H1 (cell line): ENCODE results near the gene SVOPL. TPM values are rescaled to one million over a fixed set of nuclear protein-coding genes. Genes with fewer than 3 reads are reported as not detected.
A peak's percentile ranks its signal among the peaks of the same experiment; 100 is the strongest.

Source experiments
- CTCF ChIA-PET: fragments of 300-600 bp; sonication (Branson Sonifier 250); formaldehyde crosslinking; loops from one replicate; lab custom pipeline; 2021; ENCODE audit not compliant: partially characterized antibody; lab: Charles Lee
- POLR2A ChIA-PET: fragments of 300-600 bp; sonication (Branson Sonifier 250); formaldehyde crosslinking; loops from one replicate; lab custom pipeline; 2021; ENCODE audit warnings: inconsistent platforms; ENCODE audit not compliant: partially characterized antibody; lab: Charles Lee
- DNase-seq, 2 experiments: peaks; one replicate each; pipeline versions ENCODE4 v3.0.0 to v3.0.0-alpha.2; 2010 to 2022; ENCODE audit warnings: low spot score in 2 of 2, low read depth in 1 of 2, mixed read lengths in 1 of 2
- FAIRE-seq: peaks from 2 replicates; lab custom pipeline; 2011; peaks lifted over from hg19 to GRCh38; lab: Jason Lieb, UNC
- H2AFZ ChIP-seq: 2 replicates; pipeline ENCODE4 v1.8.1; 2012; ENCODE audit warnings: low read length, inconsistent platforms
- H2AK5ac ChIP-seq: 2 replicates; pipeline ENCODE4 v1.6.1; 2013; ENCODE audit warnings: low read depth, low read length
- H2BK120ac ChIP-seq: replicated peaks from 2 replicates; pipeline ENCODE3; 2013; ENCODE audit warnings: low read depth, low read length, inconsistent platforms
- H2BK12ac ChIP-seq: 2 replicates; pipeline ENCODE4 v1.6.1; 2013; ENCODE audit warnings: low read depth, low read length
- H2BK15ac ChIP-seq: 2 replicates; pipeline ENCODE4 v1.6.1; 2013; ENCODE audit warnings: low read length
- H2BK20ac ChIP-seq: 2 replicates; pipeline ENCODE4 v1.6.1; 2013; ENCODE audit warnings: low read length
- H2BK5ac ChIP-seq: 2 replicates; pipeline ENCODE4 v1.6.1; 2013; ENCODE audit warnings: low read depth, low read length
- H3K14ac ChIP-seq: 2 replicates; pipeline ENCODE4 v1.6.1; 2013; ENCODE audit warnings: inconsistent platforms; ENCODE audit not compliant: insufficient read length
- H3K18ac ChIP-seq: 2 replicates; pipeline ENCODE4 v1.6.1; 2013; ENCODE audit warnings: low read length; ENCODE audit errors: extremely low read depth
- H3K23ac ChIP-seq: 2 replicates; pipeline ENCODE4 v1.6.1; 2013; ENCODE audit warnings: inconsistent platforms; ENCODE audit not compliant: insufficient read length
- H3K23me2 ChIP-seq: 2 replicates; pipeline ENCODE4 v1.6.1; 2013; ENCODE audit warnings: low read depth, low read length
- H3K27ac ChIP-seq: 2 replicates; pipeline ENCODE4 v1.6.1; 2011; ENCODE audit warnings: low read depth, low read length, inconsistent platforms
- H3K27me3 ChIP-seq, 4 experiments: replicated peaks in 1 of 4; 1 replicate in 1 of 4; 2 replicates in 3 of 4; pipeline versions ENCODE4 v1.6.1 to v1.8.1; 2011 to 2013; ENCODE audit warnings: low read length in 3 of 4, mild to moderate bottlenecking in 3 of 4, inconsistent platforms in 2 of 4, mixed read lengths in 2 of 4, moderate library complexity in 1 of 4; ENCODE audit not compliant: control insufficient read depth in 3 of 4, insufficient read depth in 3 of 4; ENCODE audit errors: extremely low read depth in 1 of 4
- H3K36me3 ChIP-seq, 4 experiments: 2 replicates each; pipeline versions ENCODE4 v1.6.1 to v1.8.1; 2011 to 2013; ENCODE audit warnings: mild to moderate bottlenecking in 4 of 4, low read length in 3 of 4, moderate library complexity in 2 of 4, control low read depth in 1 of 4, inconsistent platforms in 1 of 4; ENCODE audit not compliant: insufficient read depth in 4 of 4, control insufficient read depth in 2 of 4
- H3K4ac ChIP-seq: replicated peaks from 2 replicates; pipeline ENCODE3; 2013; ENCODE audit warnings: low read length, low read depth, mixed read lengths, inconsistent platforms; ENCODE audit not compliant: insufficient read length
- H3K4me1 ChIP-seq, 4 experiments: replicated peaks in 1 of 4; 1 replicate in 1 of 4; 2 replicates in 3 of 4; pipeline versions ENCODE4 v1.6.1 to v1.8.1; 2011 to 2013; ENCODE audit warnings: low read length in 3 of 4, inconsistent platforms in 2 of 4, mixed read lengths in 1 of 4; ENCODE audit not compliant: insufficient read depth in 4 of 4, control insufficient read depth in 3 of 4
- H3K4me2 ChIP-seq, 2 experiments: 2 replicates each; pipeline versions ENCODE4 v1.6.1 to v1.8.1; 2011 to 2013; ENCODE audit warnings: low read depth in 2 of 2, low read length in 2 of 2, control low read depth in 1 of 2, inconsistent platforms in 1 of 2, mild to moderate bottlenecking in 1 of 2; ENCODE audit not compliant: insufficient read depth in 1 of 2
- H3K4me3 ChIP-seq, 4 experiments: fragments of 200-600, 300-600 bp in 1 of 4; sonication (generic), shearing (Covaris generic), sonication (Bioruptor Twin) in 1 of 4; 2 replicates each; pipeline versions ENCODE4 v1.5.1 to v1.8.1; 2011 to 2016; ENCODE audit warnings: low read length in 4 of 4, low read depth in 3 of 4, control low read depth in 2 of 4, inconsistent platforms in 2 of 4, mild to moderate bottlenecking in 2 of 4, mixed read lengths in 1 of 4, moderate library complexity in 1 of 4; ENCODE audit not compliant: insufficient read depth in 2 of 4; ENCODE audit errors: extremely low read depth in 1 of 4
- H3K56ac ChIP-seq: replicated peaks from 2 replicates; pipeline ENCODE3; 2013; ENCODE audit warnings: low read depth, mild to moderate bottlenecking, mixed read lengths, low read length, inconsistent platforms; ENCODE audit not compliant: insufficient read length
- H3K79me1 ChIP-seq: 2 replicates; pipeline ENCODE4 v1.6.1; 2013; ENCODE audit warnings: low read depth, low read length, control low read depth
- H3K79me2 ChIP-seq, 2 experiments: 2 replicates each; pipeline versions ENCODE4 v1.6.1 to v1.8.1; 2012 to 2013; ENCODE audit warnings: low read length in 2 of 2, mild to moderate bottlenecking in 2 of 2, inconsistent platforms in 1 of 2; ENCODE audit not compliant: insufficient read depth in 2 of 2, control insufficient read depth in 1 of 2
- H3K9ac ChIP-seq, 4 experiments: replicated peaks in 1 of 4; 1 replicate in 1 of 4; 2 replicates in 3 of 4; pipeline versions ENCODE4 v1.6.1 to v1.8.1; 2011 to 2013; ENCODE audit warnings: low read depth in 3 of 4, low read length in 3 of 4, control low read depth in 2 of 4, mild to moderate bottlenecking in 2 of 4, moderate library complexity in 2 of 4, inconsistent platforms in 1 of 4; ENCODE audit errors: extremely low read depth in 1 of 4
- H3K9me3 ChIP-seq, 2 experiments: 2 replicates each; pipeline versions ENCODE4 v1.6.1 to v1.8.1; 2012 to 2013; ENCODE audit warnings: mild to moderate bottlenecking in 2 of 2, moderate library complexity in 2 of 2, control low read depth in 1 of 2, inconsistent platforms in 1 of 2, low read depth in 1 of 2, low read length in 1 of 2, mixed read lengths in 1 of 2; ENCODE audit not compliant: insufficient read depth in 2 of 2
- H4K20me1 ChIP-seq, 2 experiments: replicated peaks in 1 of 2; 2 replicates each; pipeline versions ENCODE3 to v1.8.1; 2011 to 2013; ENCODE audit warnings: inconsistent platforms in 2 of 2, low read length in 2 of 2, mild to moderate bottlenecking in 1 of 2; ENCODE audit not compliant: insufficient read depth in 2 of 2, control insufficient read depth in 1 of 2
- H4K5ac ChIP-seq: 2 replicates; pipeline ENCODE4 v1.6.1; 2013; ENCODE audit warnings: low read length, low read depth, mixed read lengths, inconsistent platforms; ENCODE audit not compliant: insufficient read length
- H4K8ac ChIP-seq: 2 replicates; pipeline ENCODE4 v1.8.0; 2013; ENCODE audit warnings: mild to moderate bottlenecking, moderate library complexity, low read length, inconsistent platforms; ENCODE audit not compliant: insufficient read depth; ENCODE audit errors: extremely low read depth
- H4K91ac ChIP-seq: replicated peaks from 2 replicates; pipeline ENCODE3; 2013; ENCODE audit warnings: low read length, mixed read lengths, inconsistent platforms; ENCODE audit not compliant: insufficient read length
- BCL11A ChIP-seq, 2 experiments: IDR thresholded peaks; one replicate each; pipeline ENCODE4 v1.6.1; 2011; ENCODE audit warnings: low read depth in 2 of 2, low read length in 2 of 2, mild to moderate bottlenecking in 2 of 2
- MAX ChIP-seq: IDR thresholded peaks from 2 replicates; pipeline ENCODE4 v1.6.1; 2012; ENCODE audit warnings: inconsistent platforms
- SP4 ChIP-seq: IDR thresholded peaks from 2 replicates; pipeline ENCODE4 v1.6.1; 2012; ENCODE audit warnings: low read length, inconsistent platforms
- TBP ChIP-seq: IDR thresholded peaks from 2 replicates; pipeline ENCODE4 v1.6.1; 2011; ENCODE audit warnings: low read depth, low read length, improper control_type of control experiment
- WGBS, 2 experiments: shearing (Covaris generic) in 1 of 2; methylation state at CpG; one replicate each; pipeline versions ENCODE4 v1.1.6 to v1.1.7; 2013 to 2015; ENCODE audit warnings: low lambda C conversion rate in 2 of 2, mixed read lengths in 2 of 2, inconsistent platforms in 1 of 2, low coverage in 1 of 2, missing lambda C conversion rate in 1 of 2; ENCODE audit not compliant: insufficient replicate concordance in 2 of 2, insufficient coverage in 1 of 2, insufficient read length in 1 of 2; ENCODE audit errors: extremely low coverage in 1 of 2, missing lambda C conversion rate in 1 of 2; 5-methylcytosine and 5-hydroxymethylcytosine counted together
- polyA plus RNA-seq, 7 experiments: library from polyadenylated mRNA; depleted of rRNA in 3 of 7; stranded (reverse) in 5 of 7; unstranded in 2 of 7; fragments of >200 nt in 5 of 7; fragments of 200-250 nt in 2 of 7; gene quantifications; 1 replicate in 5 of 7; 2 replicates in 1 of 7; 4 replicates in 1 of 7; pipeline versions ENCODE4 v1.2.1 to v1.2.3, GENCODE V29; 2011 to 2013; ENCODE audit warnings: missing spikeins in 2 of 7, mixed read lengths in 2 of 7
- total RNA-seq: library from RNA; stranded (reverse); fragmentation: NEBNext Ultra II Directional; extraction: Animal tissue kit (Norgen Biotek cat#: 25700); gene quantifications from 2 replicates; pipeline ENCODE4 v1.2.1, GENCODE V29; 2021

The SVOPL gene
- total and polyA plus RNA-seq, 2 of the 8 experiments (the other 6 are each of a cell fraction or from before 2014, with no cell fraction given), result 1.1 to 1.4 TPM

DNA sequence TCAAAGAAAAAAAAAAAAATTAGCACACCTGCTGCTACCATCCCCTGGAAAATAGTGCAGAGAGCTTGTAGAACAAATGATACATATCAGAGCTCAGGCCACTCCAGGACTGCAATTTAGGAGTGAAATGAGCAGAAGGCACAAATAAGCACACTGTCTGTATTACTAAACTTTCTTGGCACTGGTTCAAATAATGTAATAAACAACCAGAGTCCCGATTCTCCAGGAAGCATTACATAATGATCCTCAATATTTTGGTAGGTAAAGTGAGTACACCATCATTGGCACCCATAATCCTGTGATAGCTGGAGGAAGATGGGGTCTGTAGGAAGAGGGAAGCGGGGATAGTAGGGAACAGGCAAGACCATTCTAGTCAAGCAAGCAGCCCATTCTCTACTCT is 74.3 kb downstream of the SVOPL start:
- H3K27me3 ChIP-seq, result no peaks in the 10 kb centered on the region
- H3K4ac ChIP-seq, result no peak overlapping the region
- 0 out of 2 replicates have a peak overlapping the region, but pooled peaks have one; percentile 73 for H2BK5ac ChIP-seq
- H3K4me1 ChIP-seq, result peaks cover 0 to 5% (median 0%) of the 10 kb centered on the region in 4 experiments; a peak in 2 of 7 replicates
- peak overlapping the region; percentile 40 for H4K91ac ChIP-seq
- H4K20me1 ChIP-seq, result no peaks in the 10 kb centered on the region
- no peak overlapping the region for H2BK120ac ChIP-seq
- H3K79me2 ChIP-seq, result no peaks in the 10 kb centered on the region
- no peak overlapping the region for H4K5ac ChIP-seq
- no peak overlapping the region for H3K4me2 ChIP-seq
- H3K79me1 ChIP-seq, result no peaks in the 10 kb centered on the region
- H3K9me3 ChIP-seq, result no peaks in the 10 kb centered on the region
- H3K23ac ChIP-seq, result no peak overlapping the region
- no peak overlapping the region for H2AK5ac ChIP-seq
- peak overlapping the region; percentile 48; the same call in 1 of the 2 replicates for H2BK20ac ChIP-seq
- H3K18ac ChIP-seq, result no peak overlapping the region
- no peak for FAIRE-seq
- H4K8ac ChIP-seq, result no peak overlapping the region
- no peak overlapping the region for H3K14ac ChIP-seq
- CTCF ChIA-PET, result interaction anchor here (0.6 to 2.1 kb wide), 5 partner anchors 10 to 515 kb away, joined by 3 to 6 read pairs (median 4); no protein-coding TSS in a partner anchor
- H3K27ac ChIP-seq, result no peak overlapping the region
- H3K4me3 ChIP-seq, result no peak overlapping the region
- H2AFZ ChIP-seq, result no peak overlapping the region
- no peaks in the 10 kb centered on the region for H3K36me3 ChIP-seq
- H3K9ac ChIP-seq, result no peak overlapping the region
- DNase-seq, result no peak
- 79% methylated on average over 2 of the region's 2 CpGs; no CpG with 5 or more reads in 1 of the 2 experiments for WGBS, 2 experiments
- H2BK15ac ChIP-seq, result no peak overlapping the region
- no peak for TF ChIP-seq SP4
- TF ChIP-seq BCL11A (IDR thresholded peaks at IDR 0.05; ENCODE audit: low read depth in 2 of 2, low read length in 2 of 2), result no peak
- TF ChIP-seq MAX, result no peak
- TF ChIP-seq TBP, result no peak
- no peaks in the 10 kb centered on the region for H3K23me2 ChIP-seq
- POLR2A ChIA-PET, result no interaction called here
- H3K56ac ChIP-seq, result no peak overlapping the region
- H2BK12ac ChIP-seq, result peak overlapping the region; percentile 63; the same call in 1 of the 2 replicates
